Sigmoid colon (tissue), 7 donors: ENCODE data around the gene METTL26. TPM values are rescaled to one million over a fixed set of nuclear protein-coding genes. Genes with fewer than 3 reads are reported as not detected.
A peak's percentile ranks its signal among the peaks of the same experiment; 100 is the strongest.

Source experiments
- DNase-seq: peaks from one replicate; pipeline ENCODE4 v3.0.0-alpha.2; 2019
- H3K27ac ChIP-seq, 4 donors: fragments of 200-600 bp; sonication (generic); one replicate each; pipeline ENCODE4 v1.5.1; 2016 to 2019; ENCODE audit warnings: mild to moderate bottlenecking in 1 of 4
- H3K27me3 ChIP-seq, 3 donors: fragments of 200-600 bp; sonication (generic); one replicate each; pipeline ENCODE4 v1.5.1; 2019; ENCODE audit warnings: mild to moderate bottlenecking in 1 of 3
- H3K36me3 ChIP-seq, 4 donors: fragments of 200-600 bp; sonication (generic); one replicate each; pipeline ENCODE4 v1.5.1; 2016 to 2019
- H3K4me1 ChIP-seq, 4 donors: fragments of 200-600 bp; sonication (generic); one replicate each; pipeline ENCODE4 v1.5.1; 2017 to 2019
- H3K4me3 ChIP-seq, 4 donors: fragments of 200-600 bp; sonication (generic); one replicate each; pipeline ENCODE4 v1.5.1; 2017 to 2019; ENCODE audit warnings: mild to moderate bottlenecking in 2 of 4, moderate library complexity in 1 of 4
- H3K9me3 ChIP-seq, 4 donors: fragments of 200-600 bp in 3 of 4; sonication (generic) in 3 of 4; one replicate each; pipeline versions ENCODE4 v1.5.1 to v1.6.1; 2013 to 2019
- CTCF ChIP-seq, 4 experiments: fragments of 450-650 bp in 3 of 4; fragments of 200-600 bp in 1 of 4; IDR thresholded peaks; one replicate each; pipeline ENCODE4 v1.5.1; 2016 to 2019; ENCODE audit warnings: antibody characterized with exemption in 4 of 4, mild to moderate bottlenecking in 3 of 4, moderate library complexity in 2 of 4
- EP300 ChIP-seq, 4 donors: sonication (generic); formaldehyde crosslinking; IDR thresholded peaks; one replicate each; pipeline ENCODE4 v1.6.1; 2017; ENCODE audit warnings: antibody characterized with exemption in 4 of 4
- POLR2A ChIP-seq, 2 donors: fragments of 450-650 bp; IDR thresholded peaks; one replicate each; pipeline ENCODE4 v1.6.1; 2016; ENCODE audit warnings: antibody characterized with exemption in 2 of 2, mild to moderate bottlenecking in 2 of 2, moderate library complexity in 2 of 2
- POLR2AphosphoS5 ChIP-seq, 4 donors: sonication (generic); formaldehyde crosslinking; IDR thresholded peaks; one replicate each; pipeline ENCODE4 v1.6.1; 2017; ENCODE audit warnings: antibody characterized with exemption in 4 of 4
- WGBS, 2 donors: extraction: QIAGEN DNeasy Blood & Tissue Kit; methylation state at CpG; one replicate each; pipeline ENCODE4 v1.1.7; 2013; 5-methylcytosine and 5-hydroxymethylcytosine counted together
- intact Hi-C: fragments of 100-400 bp; cut with DNase I; formaldehyde crosslinking; loops from one replicate; pipeline ENCODE4 v1.15.1; 2023
- polyA plus RNA-seq, 3 donors: library from polyadenylated mRNA; stranded (reverse); fragments of 200-250 nt; gene quantifications; one replicate each; pipeline ENCODE4 v1.2.3, GENCODE V29; 2013
- total RNA-seq, 4 donors: library from RNA; depleted of rRNA; stranded (reverse); fragments of >200 nt; gene quantifications; one replicate each; pipeline ENCODE4 v1.1.0, GENCODE V29; 2016
- donor health status: healthy with polysubstance abuse.
- donor health status: Bipolar disorder and iron deficiency.
- donor health status: healthy.

Gene METTL26
- total and polyA plus RNA-seq, 7 donors = 79.5 to 163 (median 132) TPM

GRCh38 chr16:651844-652243, 15.7 kb upstream of the METTL26 start:
- no peaks in the 10 kb centered on the region for H3K27me3 ChIP-seq
- H3K9me3 ChIP-seq = no peaks in the 10 kb centered on the region
- peaks cover 0 to 35% (median 31%) of the 10 kb centered on the region in 4 donors for H3K4me1 ChIP-seq
- DNase-seq = no peak
- H3K27ac ChIP-seq = no peak overlapping the region
- intact Hi-C loops = no loop called here
- WGBS, 2 donors = 92 to 94% methylated on average over 22 of the region's 22 CpGs
- peaks cover 0 to 34% (median 0%) of the 10 kb centered on the region in 4 donors for H3K36me3 ChIP-seq
- H3K4me3 ChIP-seq = no peak overlapping the region
- TF ChIP-seq POLR2A (IDR thresholded peaks at IDR 0.05) (no peak), EP300 (IDR thresholded peaks at IDR 0.05) (no peak), POLR2AphosphoS5 (IDR thresholded peaks at IDR 0.05) (no peak), CTCF (IDR thresholded peaks at IDR 0.05) (no peak)

- H3K4me3 ChIP-seq = peak overlapping the region; percentile 59 to 84 (median 66)
- H3K36me3 ChIP-seq = peaks cover 0 to 20% (median 0%) of the 10 kb centered on the region in 4 donors
- no peak for DNase-seq
- H3K27ac ChIP-seq = peak overlapping the region; percentile 78 to 91 (median 90)
- TF ChIP-seq POLR2A (IDR thresholded peaks at IDR 0.05) (no peak), CTCF (IDR thresholded peaks at IDR 0.05) (no peak), POLR2AphosphoS5 (IDR thresholded peaks at IDR 0.05) (no peak), EP300 (IDR thresholded peaks at IDR 0.05) (no peak)
- H3K27me3 ChIP-seq = no peaks in the 10 kb centered on the region
- WGBS, 2 donors = 1 to 3% methylated on average over 44 of the region's 44 CpGs
- peaks cover 0 to 40% (median 34%) of the 10 kb centered on the region in 4 donors for H3K4me1 ChIP-seq
- H3K9me3 ChIP-seq = no peaks in the 10 kb centered on the region
- intact Hi-C loops = no loop called here
Measured at GRCh38 chr16:649631-650030, 13.5 kb upstream of the METTL26 start.

GRCh38 chr16:648781-649589, 12.9 kb upstream of the METTL26 start, which contains the start of gene WDR90:
TSS of gene WDR90 (plus strand) at chr16:649365. CDS start at chr16:649417, 52 bp downstream.
- intact Hi-C loops = no loop called here
- H3K36me3 ChIP-seq = peaks cover 0 to 20% (median 0%) of the 10 kb centered on the region in 4 donors
- 1% methylated on average over 91 of the region's 91 CpGs for WGBS, 2 donors
- DNase-seq = peak; percentile 97
- H3K9me3 ChIP-seq = no peaks in the 10 kb centered on the region
- H3K27ac ChIP-seq = peak within 1 kb of the TSS; percentile 78 to 91 (median 90)
- H3K4me1 ChIP-seq = peaks cover 0 to 40% (median 34%) of the 10 kb centered on the region in 4 donors
- peak within 1 kb of the TSS; percentile 59 to 84 (median 66) for H3K4me3 ChIP-seq
- no peaks in the 10 kb centered on the region for H3K27me3 ChIP-seq
- TF ChIP-seq EP300 (IDR thresholded peaks at IDR 0.05) (no peak), POLR2AphosphoS5 (IDR thresholded peaks at IDR 0.05) (peak; percentile 58 to 88 (median 76)), POLR2A (IDR thresholded peaks at IDR 0.05) (peak; percentile 20 to 53), CTCF (IDR thresholded peaks at IDR 0.05) (no peak)

GRCh38 chr16:648071-648780, 12.1 kb upstream of the METTL26 start:
- intact Hi-C loops = no loop called here
- peaks cover 0 to 45% (median 37%) of the 10 kb centered on the region in 4 donors for H3K4me1 ChIP-seq
- H3K27ac ChIP-seq = peak overlapping the region; percentile 78 to 91 (median 90)
- peak overlapping the region; percentile 59 to 84 (median 66) for H3K4me3 ChIP-seq
- WGBS, 2 donors = 11 to 29% methylated on average over 24 of the region's 24 CpGs
- H3K9me3 ChIP-seq = no peaks in the 10 kb centered on the region
- no peak for DNase-seq
- peaks cover 0 to 13% (median 0%) of the 10 kb centered on the region in 4 donors for H3K36me3 ChIP-seq
- H3K27me3 ChIP-seq = no peaks in the 10 kb centered on the region
- TF ChIP-seq POLR2AphosphoS5 (IDR thresholded peaks at IDR 0.05) (no peak), CTCF (IDR thresholded peaks at IDR 0.05) (peak in 1 of 4 experiments; percentile 6), EP300 (IDR thresholded peaks at IDR 0.05) (no peak), POLR2A (IDR thresholded peaks at IDR 0.05) (no peak)
